GM18517 (cell line): ENCODE data around the gene BRICD5.
"Not testable (repeated sequence)": the region's sequence is repeated elsewhere in the genome, so short reads cannot be mapped to it uniquely, and the experiment has no call there.

Source experiments
- ATAC-seq: cut with Tn5 transposase; IDR thresholded peaks from one replicate; pipeline ENCODE4 v1.9.1; 2021; ENCODE audit warnings: mild to moderate bottlenecking, moderate library complexity; ENCODE audit not compliant: unreplicated experiment

The BRICD5 gene

GRCh38 chr16:2210386-2211365 lies at the start of gene BRICD5:
BRICD5 (minus strand) TSS chr16:2210863; CDS start chr16:2210833, 30 bp downstream.
- no peak for ATAC-seq

GRCh38 chr16:2260250-2260649 lies 49.6 kb upstream of the BRICD5 start:
- no peak for ATAC-seq

GRCh38 chr16:2258530-2258929 lies 47.9 kb upstream of the BRICD5 start:
- not testable (repeated sequence) for ATAC-seq

- no peak for ATAC-seq
Observed at GRCh38 chr16:2257726-2258125, 47.1 kb upstream of the BRICD5 start.

GRCh38 chr16:2256531-2257140 lies 46.0 kb upstream of the BRICD5 start:
- ATAC-seq, result no peak

GRCh38 chr16:2253293-2253692 lies 42.6 kb upstream of the BRICD5 start:
- no peak for ATAC-seq

- ATAC-seq, result no peak
Observed at GRCh38 chr16:2252806-2253148, 42.1 kb upstream of the BRICD5 start.

GRCh38 chr16:2251296-2252111 lies 40.8 kb upstream of the BRICD5 start, which contains the start of gene ECI1:
ECI1 (minus strand) TSS chr16:2251587; CDS start chr16:2251566, 21 bp downstream.
- peak; percentile 77 for ATAC-seq

GRCh38 chr16:2250652-2251295 lies 40.1 kb upstream of the BRICD5 start:
- no peak for ATAC-seq

GRCh38 chr16:2246301-2246885 lies 35.7 kb upstream of the BRICD5 start:
- no peak for ATAC-seq

- no peak for ATAC-seq
Observed at GRCh38 chr16:2244926-2245795, 34.5 kb upstream of the BRICD5 start.

- ATAC-seq, result no peak
Observed at GRCh38 chr16:2244301-2244700, 33.6 kb upstream of the BRICD5 start.

GRCh38 chr16:2243781-2244180 lies 33.1 kb upstream of the BRICD5 start:
- ATAC-seq, result no peak

GRCh38 chr16:2243031-2243528 lies 32.4 kb upstream of the BRICD5 start:
- ATAC-seq, result no peak

- no peak for ATAC-seq
Observed at GRCh38 chr16:2242598-2242997, 31.9 kb upstream of the BRICD5 start.

- ATAC-seq, result not testable (repeated sequence)
Observed at GRCh38 chr16:2240331-2240730, 29.7 kb upstream of the BRICD5 start.

- no peak for ATAC-seq
Observed at GRCh38 chr16:2238838-2239675, 28.4 kb upstream of the BRICD5 start.

GRCh38 chr16:2238150-2238837 lies 27.6 kb upstream of the BRICD5 start:
- ATAC-seq, result no peak
